ENCODE measurements around the gene IL1RAPL2. TPM values are rescaled to one million over a fixed set of nuclear protein-coding genes. Genes with fewer than 3 reads are reported as not detected.
"Not testable (repeated sequence)": the region's sequence is repeated elsewhere in the genome, so short reads cannot be mapped to it uniquely, and the experiment has no call there.

The IL1RAPL2 gene
- total RNA-seq, 1 experiment from 2014 or later, result 0.63 TPM

DNA sequence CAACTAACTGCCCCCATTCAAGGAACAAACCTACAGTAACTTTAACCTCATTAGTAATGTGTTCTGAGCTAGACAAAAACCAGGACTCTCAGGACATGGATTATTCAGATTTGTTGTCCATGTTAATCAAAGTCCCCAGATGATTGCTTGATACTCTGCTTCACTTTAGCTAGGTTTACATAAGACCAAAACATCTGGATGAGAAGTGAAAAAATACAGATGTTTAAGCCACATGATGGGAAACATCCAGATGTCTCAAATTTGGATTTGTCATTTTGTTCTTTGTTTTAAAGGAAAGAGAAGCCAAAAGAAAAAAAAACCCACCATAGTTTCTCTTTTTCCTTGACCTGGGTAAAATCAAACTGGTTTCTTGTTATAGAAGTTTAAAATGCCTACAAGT lies 1207.8 kb downstream of the IL1RAPL2 start:
- no peak for DNase-seq (ENCODE audit: low read depth)

DNA sequence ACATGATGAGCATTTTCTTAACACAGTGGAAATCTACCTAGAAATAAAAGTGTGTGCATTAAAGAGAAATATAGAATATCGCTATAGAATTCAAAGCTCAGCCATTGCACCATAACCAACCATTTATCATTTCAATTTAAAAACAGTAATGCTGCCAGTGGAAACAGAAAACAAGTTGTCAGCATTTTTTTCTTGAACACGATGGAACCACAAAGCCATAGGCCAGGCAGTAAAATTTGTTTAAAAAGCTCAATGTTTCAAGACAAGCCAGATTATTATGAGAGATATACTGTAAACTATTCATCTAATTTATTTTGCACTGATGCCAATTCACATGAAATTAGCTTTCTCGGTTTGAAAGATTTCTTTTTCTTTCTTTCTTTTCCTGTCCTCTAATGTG lies 1209.7 kb downstream of the IL1RAPL2 start:
- no peak for DNase-seq (ENCODE audit: low read depth)

DNA sequence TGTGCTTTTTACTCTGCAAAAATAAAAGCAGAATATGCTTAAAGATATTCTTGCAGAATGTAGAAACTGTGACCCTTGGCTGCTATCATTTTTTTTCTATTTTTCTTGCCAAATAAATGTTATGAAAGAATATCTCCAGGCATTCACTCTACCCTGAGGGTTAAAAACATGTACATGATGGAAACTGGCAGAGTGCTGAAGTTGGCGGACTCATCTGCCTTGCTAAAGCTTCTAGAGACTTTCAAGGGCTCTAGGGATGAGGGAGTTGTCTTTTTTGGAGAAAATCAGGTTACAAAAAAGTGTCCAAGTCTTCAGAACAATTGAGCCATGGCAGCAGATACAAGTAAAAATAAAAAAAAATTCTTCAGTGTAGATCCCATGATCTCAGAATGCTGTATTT lies 1215.8 kb downstream of the IL1RAPL2 start:
- no peak for DNase-seq (ENCODE audit: low read depth)

DNA sequence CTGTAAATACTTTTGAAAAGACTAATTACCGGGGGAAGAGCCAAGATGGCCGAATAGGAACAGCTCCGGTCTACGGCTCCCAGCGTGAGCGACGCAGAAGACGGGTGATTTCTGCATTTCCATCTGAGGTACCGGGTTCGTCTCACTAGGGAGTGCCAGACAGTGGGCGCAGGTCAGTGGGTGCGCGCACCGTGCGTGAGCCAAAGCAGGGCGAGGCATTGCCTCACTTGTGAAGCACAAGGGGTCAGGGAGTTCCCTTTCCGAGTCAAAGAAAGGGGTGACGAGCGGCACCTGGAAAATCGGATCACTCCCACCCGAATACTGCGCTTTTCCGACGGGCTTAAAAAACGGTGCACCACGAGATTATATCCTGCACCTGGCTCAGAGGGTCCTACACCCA lies 1230.9 kb downstream of the IL1RAPL2 start:
- not testable (repeated sequence) for DNase-seq (ENCODE audit: low read depth)

DNA sequence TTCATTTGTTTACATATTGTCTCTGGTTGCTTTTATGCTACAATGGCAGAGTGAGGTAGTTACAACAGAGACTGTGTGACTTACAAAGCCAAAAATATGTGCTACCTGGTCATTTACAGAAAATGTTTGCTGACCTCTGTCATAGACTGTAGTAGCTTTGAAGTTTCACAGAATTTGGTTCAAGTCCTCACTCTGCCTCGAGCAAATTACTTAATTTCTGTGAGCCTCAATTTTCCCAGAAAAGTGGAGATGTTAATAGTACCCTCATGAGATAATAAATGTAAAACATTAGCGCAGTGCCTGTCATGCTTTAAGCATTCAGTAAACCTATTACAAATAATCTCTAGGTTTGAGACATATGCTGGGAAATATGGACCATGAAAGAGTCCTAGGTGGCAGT lies 1237.9 kb downstream of the IL1RAPL2 start:
- no peak for DNase-seq (ENCODE audit: low read depth)

DNA sequence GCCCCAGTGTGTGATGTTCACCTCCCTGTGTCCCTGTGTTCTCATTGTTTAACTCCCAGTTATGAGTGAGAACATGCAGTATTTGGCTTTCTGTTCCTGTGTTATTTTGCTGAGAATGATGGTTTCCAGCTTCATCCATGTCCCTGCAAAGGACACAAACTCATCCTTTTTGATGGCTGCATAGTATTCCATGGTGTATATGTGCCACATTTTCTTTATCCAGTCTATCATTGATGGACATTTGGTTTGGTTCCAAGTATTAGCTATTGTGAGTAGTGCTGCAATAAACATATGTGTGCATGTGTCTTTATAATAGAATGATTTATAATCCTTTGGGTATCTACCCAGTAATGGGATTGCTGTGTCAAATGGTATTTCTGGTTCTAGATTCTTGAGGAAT lies 1239.7 kb downstream of the IL1RAPL2 start:
- DNase-seq (ENCODE audit: low read depth), result not testable (repeated sequence)

DNA sequence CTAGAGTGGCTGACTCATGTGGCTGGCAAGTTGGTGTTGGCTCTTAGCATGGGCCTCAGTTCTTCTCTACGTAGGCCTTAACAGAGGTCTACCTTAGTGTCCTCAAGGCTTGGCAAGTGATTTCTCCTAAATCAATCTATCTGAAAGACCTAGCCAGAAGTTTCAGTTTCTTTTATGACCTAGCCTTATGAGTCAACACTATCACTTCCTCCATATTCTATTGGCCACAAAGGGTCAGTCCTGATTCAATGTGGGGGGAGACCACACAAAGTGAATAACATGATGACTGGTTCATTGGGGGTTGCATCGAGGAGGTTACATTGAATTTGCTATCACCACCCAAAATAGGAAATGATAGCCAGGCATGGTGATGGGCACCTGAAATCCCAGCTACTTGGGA lies 1250.5 kb downstream of the IL1RAPL2 start:
- DNase-seq (ENCODE audit: low read depth), result no peak

All from LHCN-M2 (cell line).